ENCODE measurements around the gene KAT8. TPM values are rescaled to one million over a fixed set of nuclear protein-coding genes. Genes with fewer than 3 reads are reported as not detected.

KAT8 gene
- total and polyA plus RNA-seq, 9 of the 15 experiments (the other 6 are each of a cell fraction or from before 2014, with no cell fraction given) = 10.0 to 98.5 (median 76.4) TPM

- TF ChIP-seq ZBTB12 (CRISPR knock-in tag; IDR thresholded peaks at IDR 0.05) (0 out of 2 replicates have a peak, but pooled peaks have one; percentile 14), RBM17 (IDR thresholded peaks at IDR 0.05; ENCODE audit: borderline replicate concordance, low read depth, low read length) (no peak), SMARCA5 (IDR thresholded peaks at IDR 0.05) (peak; percentile 54; the same call in 1 of the 2 replicates), SETDB1 (IDR thresholded peaks at IDR 0.05; ENCODE audit: low read length) (no peak), JUND (IDR thresholded peaks at IDR 0.05; ENCODE audit: borderline replicate concordance, low read depth, low read length) (0 out of 2 replicates have a peak, but pooled peaks have one; percentile 21), JUND (tag; IDR thresholded peaks at IDR 0.05; ENCODE audit: borderline replicate concordance, low read depth, low read length) (no peak; the same call in 2 of the 3 replicates), ZBTB2 (IDR thresholded peaks at IDR 0.05) (0 out of 2 replicates have a peak, but pooled peaks have one; percentile 16), BCOR (IDR thresholded peaks at IDR 0.05) (peak; percentile 81), FUS (optimal IDR thresholded peaks at IDR 0.05; ENCODE audit: low read depth, low read length) (no peak), SP1 (CRISPR knock-in tag; IDR thresholded peaks at IDR 0.05) (0 out of 2 replicates have a peak, but pooled peaks have one; percentile 1), ZNF217 (CRISPR knock-in tag; IDR thresholded peaks at IDR 0.05) (no peak), TFAP4 (CRISPR knock-in tag; IDR thresholded peaks at IDR 0.05; ENCODE audit: borderline replicate concordance) (no peak), ZFP36 (IDR thresholded peaks at IDR 0.05; ENCODE audit: low read depth, low read length, partially characterized antibody) (peak; percentile 63), HDAC1 (IDR thresholded peaks at IDR 0.05) (0 out of 4 replicates have a peak, but pooled peaks of 1 of the 2 experiments have one; percentile 81), CREM (IDR thresholded peaks at IDR 0.05; ENCODE audit: low read depth) (peak; percentile 82), GATA2 (CRISPR knock-in tag; IDR thresholded peaks at IDR 0.05) (0 out of 2 replicates have a peak, but pooled peaks have one; percentile 15), PHF8 (IDR thresholded peaks at IDR 0.05; ENCODE audit: borderline replicate concordance, low read length) (peak; percentile 53; the same call in 1 of the 2 replicates), ZFX (CRISPR knock-in tag; IDR thresholded peaks at IDR 0.05) (peak; percentile 91), ATF1 (CRISPR knock-in tag; IDR thresholded peaks at IDR 0.05) (no peak), ATF1 (tag; IDR thresholded peaks at IDR 0.05) (0 out of 2 replicates have a peak, but pooled peaks have one; percentile 24), NR2C2 (CRISPR knock-in tag; IDR thresholded peaks at IDR 0.05) (no peak), NR2C2 (tag; IDR thresholded peaks at IDR 0.05) (no peak), TBL1XR1 (IDR thresholded peaks at IDR 0.05; ENCODE audit: low read length in 2 of 2) (no peak)
Observed at GRCh38 chr16:31072540-31073141, 44.8 kb upstream of the KAT8 start (continued).
